ENCODE results near the gene LCN1. TPM values are rescaled to one million over a fixed set of nuclear protein-coding genes. Genes with fewer than 3 reads are reported as not detected.

LCN1 gene
- total and polyA plus RNA-seq, 4 donors = not detected

GRCh38 chr9:135514342-135515082 is 6.7 kb upstream of the LCN1 start (continued):
- TF ChIP-seq REST (IDR thresholded peaks at IDR 0.05) = no peak
- no peak for TF ChIP-seq TAF1 (conservative IDR thresholded peaks at IDR 0.05)
- no peak for TF ChIP-seq RAD21 (IDR thresholded peaks at IDR 0.05)
- no peak for TF ChIP-seq RXRA (IDR thresholded peaks at IDR 0.05)
- TF ChIP-seq, protein P1, sequence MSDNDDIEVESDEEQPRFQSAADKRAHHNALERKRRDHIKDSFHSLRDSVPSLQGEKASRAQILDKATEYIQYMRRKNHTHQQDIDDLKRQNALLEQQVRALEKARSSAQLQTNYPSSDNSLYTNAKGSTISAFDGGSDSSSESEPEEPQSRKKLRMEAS (IDR thresholded peaks at IDR 0.05) = no peak
- TF ChIP-seq FOXA2 (IDR thresholded peaks at IDR 0.05) = no peak
- TF ChIP-seq HNF4G (IDR thresholded peaks at IDR 0.05) = no peak
- no peak for TF ChIP-seq NR2F2 (IDR thresholded peaks at IDR 0.05)

DNA sequence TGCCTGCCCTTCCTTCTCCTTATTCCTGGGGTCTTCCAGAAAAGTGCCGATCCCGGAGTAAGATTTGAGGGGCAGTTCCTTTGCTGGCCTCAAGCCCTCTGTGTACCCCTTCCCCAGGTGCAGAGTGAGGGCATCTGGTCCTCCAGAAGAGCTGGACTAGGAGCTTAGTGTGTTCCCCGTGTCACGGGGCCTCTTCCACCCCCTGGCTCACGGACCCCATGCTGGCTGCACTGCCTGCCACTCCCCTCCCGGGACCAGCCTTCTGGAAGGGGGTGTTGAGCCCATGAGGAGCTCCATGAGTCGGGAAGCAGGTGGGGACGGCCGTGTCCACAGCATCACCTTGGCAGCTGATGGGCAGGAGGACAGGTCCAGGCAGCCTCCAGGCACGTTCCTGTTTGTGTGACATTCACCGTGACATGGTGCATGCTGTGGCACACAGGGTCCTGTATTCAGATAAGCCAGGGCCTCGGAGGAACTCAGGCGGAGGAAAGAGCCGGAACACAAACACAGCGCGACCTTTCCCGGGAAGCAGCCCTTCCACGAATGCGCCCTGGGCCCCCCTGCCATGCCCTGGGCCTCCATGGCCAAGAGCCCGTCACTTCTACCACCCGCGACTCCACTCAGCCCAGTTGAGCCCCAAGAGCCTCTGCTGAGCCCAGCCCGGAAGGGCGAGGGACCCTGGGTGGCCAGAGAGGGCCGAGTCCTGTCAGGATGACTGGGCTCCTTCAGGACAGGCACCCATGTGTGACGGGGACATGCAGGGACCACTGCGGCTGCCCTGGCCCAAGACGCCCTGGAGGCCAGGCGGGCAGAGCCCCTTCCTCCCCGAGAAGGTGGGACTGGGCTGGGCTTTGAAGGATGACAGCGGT is 5.9 kb upstream of the LCN1 start:
- H3K4me1 ChIP-seq (ENCODE audit: control insufficient read depth in 4 of 4, insufficient read depth in 4 of 4, low read length in 3 of 4) = no peaks in the 10 kb centered on the region
- H3K27ac ChIP-seq (ENCODE audit: low read depth in 1 of 2, low read length in 2 of 2) = no peak overlapping the region
- no peak for DNase-seq (ENCODE audit: low spot score)
- no peaks in the 10 kb centered on the region for H3K36me3 ChIP-seq (ENCODE audit: control insufficient read depth in 4 of 4, insufficient read depth in 3 of 4, low read depth in 1 of 4, low read length in 3 of 4)
- no peak for TF ChIP-seq NR2F2 (IDR thresholded peaks at IDR 0.05)
- no peak for TF ChIP-seq TAF1 (conservative IDR thresholded peaks at IDR 0.05)
- TF ChIP-seq ZBTB33 (IDR thresholded peaks at IDR 0.05) = no peak
- TF ChIP-seq GABPA (IDR thresholded peaks at IDR 0.05 in 1 of 2, conservative IDR thresholded peaks at IDR 0.05 in 1 of 2) = no peak
- no peak for TF ChIP-seq HNF4A (conservative IDR thresholded peaks at IDR 0.05)
- TF ChIP-seq, protein P2, sequence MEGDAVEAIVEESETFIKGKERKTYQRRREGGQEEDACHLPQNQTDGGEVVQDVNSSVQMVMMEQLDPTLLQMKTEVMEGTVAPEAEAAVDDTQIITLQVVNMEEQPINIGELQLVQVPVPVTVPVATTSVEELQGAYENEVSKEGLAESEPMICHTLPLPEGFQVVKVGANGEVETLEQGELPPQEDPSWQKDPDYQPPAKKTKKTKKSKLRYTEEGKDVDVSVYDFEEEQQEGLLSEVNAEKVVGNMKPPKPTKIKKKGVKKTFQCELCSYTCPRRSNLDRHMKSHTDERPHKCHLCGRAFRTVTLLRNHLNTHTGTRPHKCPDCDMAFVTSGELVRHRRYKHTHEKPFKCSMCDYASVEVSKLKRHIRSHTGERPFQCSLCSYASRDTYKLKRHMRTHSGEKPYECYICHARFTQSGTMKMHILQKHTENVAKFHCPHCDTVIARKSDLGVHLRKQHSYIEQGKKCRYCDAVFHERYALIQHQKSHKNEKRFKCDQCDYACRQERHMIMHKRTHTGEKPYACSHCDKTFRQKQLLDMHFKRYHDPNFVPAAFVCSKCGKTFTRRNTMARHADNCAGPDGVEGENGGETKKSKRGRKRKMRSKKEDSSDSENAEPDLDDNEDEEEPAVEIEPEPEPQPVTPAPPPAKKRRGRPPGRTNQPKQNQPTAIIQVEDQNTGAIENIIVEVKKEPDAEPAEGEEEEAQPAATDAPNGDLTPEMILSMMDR (IDR thresholded peaks at IDR 0.05; ENCODE audit: low read depth, low read length, missing input control) = no peak
- H3K9ac ChIP-seq (ENCODE audit: low read depth in 1 of 2, low read length in 2 of 2) = no peak overlapping the region
- 85% methylated on average over 31 of the region's 31 CpGs for WGBS
- H3K4me3 ChIP-seq (ENCODE audit: low read depth in 1 of 3, low read length in 3 of 3) = no peak overlapping the region
- H3K9me3 ChIP-seq (ENCODE audit: control insufficient read depth in 4 of 4, low read length in 3 of 4) = no peaks in the 10 kb centered on the region
- H3K27me3 ChIP-seq (ENCODE audit: control insufficient read depth in 4 of 4, insufficient read depth in 4 of 4, low read length in 3 of 4) = peaks cover 0 to 2% (median 0%) of the 10 kb centered on the region in 4 donors
